ENCODE results near the gene FGF12.

DNA sequence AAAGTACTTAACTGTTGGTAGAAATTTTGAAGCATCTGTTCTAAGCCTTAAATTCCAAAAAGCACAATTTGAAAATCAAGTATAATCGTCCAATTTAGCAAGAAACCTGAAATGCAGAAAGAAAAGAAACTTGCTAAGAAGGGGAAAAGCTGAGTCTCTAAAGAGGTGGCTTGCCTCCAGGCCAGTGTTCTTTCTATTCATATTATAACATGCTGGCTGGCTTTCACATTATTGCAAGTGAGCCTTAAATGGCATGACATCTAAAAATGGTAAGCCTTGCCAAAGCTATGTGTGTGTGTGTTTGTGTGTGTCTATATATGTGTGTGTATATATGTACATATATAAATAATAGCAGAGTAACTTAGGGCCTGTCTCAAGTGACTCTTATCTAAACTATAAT is 89.5 kb downstream of the FGF12 start:
- TF ChIP-seq CTCF (IDR thresholded peaks at IDR 0.05) (no peak), ZFX (IDR thresholded peaks at IDR 0.05; ENCODE audit: borderline replicate concordance) (no peak)
